Natural killer cell (primary cell): Measurements from ENCODE around the gene SAMD4A. TPM values are rescaled to one million over a fixed set of nuclear protein-coding genes. Genes with fewer than 3 reads are reported as not detected.
A peak's percentile ranks its signal among the peaks of the same experiment; 100 is the strongest.

Experiments
- ATAC-seq, 3 donors: fragments of 150-1000 bp in 2 of 3; fragments of 200-7000 bp in 1 of 3; cut with Tn5 transposase; 1 replicate in 1 of 3; 2 replicates in 2 of 3; pipeline ENCODE4 v1.10.0; 2021; ENCODE audit warnings: mild to moderate bottlenecking in 2 of 3, moderate library complexity in 2 of 3
- DNase-seq, 2 donors: peaks; one replicate each; pipeline versions ENCODE4 v3.0.0 to v3.0.0-alpha.2; 2013 to 2021; ENCODE audit warnings: mixed read lengths in 1 of 2
- H3K27ac ChIP-seq: one replicate; pipeline ENCODE4 v1.5.1; 2013; ENCODE audit warnings: mild to moderate bottlenecking, low read length
- H3K27me3 ChIP-seq: one replicate; pipeline ENCODE4 v1.6.1; 2013; ENCODE audit warnings: low read length; ENCODE audit not compliant: control insufficient read depth, insufficient read depth
- H3K36me3 ChIP-seq: one replicate; pipeline ENCODE4 v1.6.1; 2013; ENCODE audit warnings: low read length; ENCODE audit not compliant: control insufficient read depth, insufficient read depth
- H3K4me1 ChIP-seq: one replicate; pipeline ENCODE4 v1.6.1; 2013; ENCODE audit warnings: low read length; ENCODE audit not compliant: control insufficient read depth, insufficient read depth
- H3K4me3 ChIP-seq: one replicate; pipeline ENCODE4 v1.5.1; 2013; ENCODE audit warnings: low read length
- H3K9me3 ChIP-seq: one replicate; pipeline ENCODE4 v1.6.1; 2013; ENCODE audit warnings: low read length; ENCODE audit not compliant: control insufficient read depth, insufficient read depth
- H3K27ac Mint-ChIP-seq, 2 donors: one replicate each; pipeline ENCODE4 v1.8.0; 2022; ENCODE audit warnings: mild to moderate bottlenecking in 2 of 2, mixed read lengths in 2 of 2, moderate library complexity in 1 of 2
- H3K27me3 Mint-ChIP-seq, 2 donors: one replicate each; pipeline ENCODE4 v1.8.0; 2022; ENCODE audit warnings: low read depth in 2 of 2, mixed read lengths in 2 of 2
- H3K36me3 Mint-ChIP-seq: one replicate; pipeline ENCODE4 v1.8.0; 2022; ENCODE audit warnings: mixed read lengths
- H3K4me1 Mint-ChIP-seq, 2 donors: one replicate each; pipeline ENCODE4 v1.8.0; 2022; ENCODE audit warnings: mixed read lengths in 2 of 2
- H3K4me3 Mint-ChIP-seq: one replicate; pipeline ENCODE4 v1.8.0; 2022; ENCODE audit warnings: mild to moderate bottlenecking, moderate library complexity, mixed read lengths
- H3K9me3 Mint-ChIP-seq, 2 donors: one replicate each; pipeline ENCODE4 v1.8.0; 2022; ENCODE audit warnings: mixed read lengths in 2 of 2
- CTCF ChIP-seq: fragments of 200-600 bp; IDR thresholded peaks from one replicate; pipeline ENCODE4 v1.8.0; 2022; ENCODE audit warnings: antibody characterized with exemption
- WGBS: methylation state at CpG from one replicate; pipeline ENCODE4 v1.1.7; 2013; ENCODE audit warnings: missing lambda C conversion rate; ENCODE audit not compliant: insufficient coverage; 5-methylcytosine and 5-hydroxymethylcytosine counted together
- intact Hi-C: fragments of 100-400 bp; cut with micrococcal nuclease; formaldehyde crosslinking; loops from one replicate; pipeline ENCODE4 v1.14.2; 2022
- total RNA-seq, 4 donors: library from RNA; stranded (reverse); fragments of 120-200 nt in 1 of 4; gene quantifications; one replicate each; pipeline versions ENCODE4 v1.2.3 to v1.2.4, GENCODE V29; 2013 to 2022

The SAMD4A gene
- total RNA-seq, 3 donors from 2014 or later (not counting 1 experiment from before 2014, with no cell fraction given), result 0.70 to 1.6 (median 1.4) TPM

GRCh38 chr14:54564071-54564867 is 2.7 kb upstream of the SAMD4A start:
- Mint-ChIP-seq H3K4me1 (peaks cover 20 to 30% of the 10 kb centered on the region in 2 donors), H3K27ac (peak overlapping the region in 1 of 2 donors; percentile 76), H3K27me3 (peaks cover 22 to 24% of the 10 kb centered on the region in 2 donors), H3K9me3 (no peaks in the 10 kb centered on the region), H3K4me3 (peak overlapping the region; percentile 81), H3K36me3 (no peaks in the 10 kb centered on the region)
- Histone ChIP-seq H3K4me3 (no peak overlapping the region), H3K36me3 (no peaks in the 10 kb centered on the region), H3K27ac (no peak overlapping the region), H3K27me3 (peaks cover 39% of the 10 kb centered on the region), H3K9me3 (no peaks in the 10 kb centered on the region), H3K4me1 (peaks cover 33% of the 10 kb centered on the region)
- DNase-seq (peak in 1 of 2 donors; percentile 78), ATAC-seq (no peak)
- intact Hi-C loops, result loop anchor here (1.0 to 10.0 kb wide), 5 partner anchors 79 to 341 kb away; partner anchors contain the start of gene GCH1
- peak; percentile 93 for TF ChIP-seq CTCF
- 3% methylated on average over 4 of the region's 9 CpGs for WGBS

- H3K9me3 Mint-ChIP-seq, result no peaks in the 10 kb centered on the region
- peaks cover 20 to 30% of the 10 kb centered on the region in 2 donors for H3K4me1 Mint-ChIP-seq
- intact Hi-C loops, result loop anchor here (1.0 to 10.0 kb wide), 6 partner anchors 62 to 340 kb away; partner anchors contain the start of gene GCH1
- H3K27ac ChIP-seq, result peak overlapping the region; percentile 62
- TF ChIP-seq CTCF, result no peak
- peak; percentile 6 to 18 (median 14) for ATAC-seq
- H3K9me3 ChIP-seq, result no peaks in the 10 kb centered on the region
- peaks cover 33% of the 10 kb centered on the region for H3K4me1 ChIP-seq
- peaks cover 46% of the 10 kb centered on the region for H3K27me3 ChIP-seq
- H3K36me3 Mint-ChIP-seq, result no peaks in the 10 kb centered on the region
- under 1% methylated on average over 67 of the region's 69 CpGs for WGBS
- H3K27ac Mint-ChIP-seq, result peak overlapping the region in 1 of 2 donors; percentile 76
- peak overlapping the region; percentile 52 for H3K4me3 ChIP-seq
- H3K4me3 Mint-ChIP-seq, result peak overlapping the region; percentile 81
- H3K36me3 ChIP-seq, result no peaks in the 10 kb centered on the region
- H3K27me3 Mint-ChIP-seq, result peaks cover 25 to 26% of the 10 kb centered on the region in 2 donors
- DNase-seq, result peak; percentile 26 to 76
Observed at GRCh38 chr14:54564868-54565784, 1.8 kb upstream of the SAMD4A start.

GRCh38 chr14:54565785-54566409 is 1.0 kb upstream of the SAMD4A start:
- TF ChIP-seq CTCF, result no peak
- H3K9me3 Mint-ChIP-seq, result no peaks in the 10 kb centered on the region
- H3K36me3 Mint-ChIP-seq, result no peaks in the 10 kb centered on the region
- H3K27me3 ChIP-seq, result peaks cover 54% of the 10 kb centered on the region
- peak overlapping the region; percentile 52 for H3K4me3 ChIP-seq
- ATAC-seq, result peak; percentile 70 to 77 (median 74)
- H3K27ac Mint-ChIP-seq, result peak overlapping the region in 1 of 2 donors; percentile 76
- H3K36me3 ChIP-seq, result no peaks in the 10 kb centered on the region
- H3K27me3 Mint-ChIP-seq, result peaks cover 21 to 25% of the 10 kb centered on the region in 2 donors
- under 1% methylated on average over 72 of the region's 73 CpGs for WGBS
- H3K4me1 ChIP-seq, result peaks cover 33% of the 10 kb centered on the region
- DNase-seq, result peak; percentile 54 to 85
- peak overlapping the region; percentile 81 for H3K4me3 Mint-ChIP-seq
- intact Hi-C loops, result loop anchor here (5.0 to 10.0 kb wide), 2 partner anchors 61 to 339 kb away; partner anchors contain the start of gene GCH1
- H3K27ac ChIP-seq, result peak overlapping the region; percentile 62
- peaks cover 20 to 30% of the 10 kb centered on the region in 2 donors for H3K4me1 Mint-ChIP-seq
- no peaks in the 10 kb centered on the region for H3K9me3 ChIP-seq
